Endometrial microvascular endothelial cells (primary cell): Measurements from ENCODE around the gene CUBN. TPM values are rescaled to one million over a fixed set of nuclear protein-coding genes. Genes with fewer than 3 reads are reported as not detected.

Experiments
- in situ Hi-C: cut with HindIII; loops from 2 replicates; pipeline ENCODE4 v1.10.0; 2017; ENCODE audit warnings: low sequenced_read_pairs, low pct_unique_long_range_greater_than_20kb; ENCODE audit errors: inconsistent ontology term
- total RNA-seq: library from RNA; depleted of rRNA; stranded (reverse); fragments of >200 nt; gene quantifications from one replicate; pipeline ENCODE4 v1.2.3, GENCODE V29; 2015; ENCODE audit errors: inconsistent ontology term

The CUBN gene
- total RNA-seq = 0.74 TPM

DNA sequence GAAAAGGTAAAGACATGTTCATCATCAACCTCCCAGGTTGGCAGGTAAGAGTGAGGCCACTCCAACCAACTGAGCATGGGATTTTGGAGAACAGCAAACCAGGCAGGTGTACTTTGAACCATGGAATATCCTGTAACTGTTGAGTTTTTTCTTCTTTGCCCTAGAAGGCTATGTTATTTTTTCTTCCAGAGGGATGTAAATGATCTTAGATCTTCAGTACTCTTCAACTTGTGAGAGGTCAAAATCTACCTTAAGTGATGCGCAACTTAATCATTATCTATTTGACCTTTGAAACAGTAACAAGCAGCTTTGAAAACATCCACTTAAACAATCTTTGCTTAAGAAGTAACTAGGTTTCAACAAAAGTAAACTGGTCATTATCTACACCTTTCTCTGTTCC lies at the start of gene CUBN:
Gene CUBN, minus strand, starts transcription at position 71 of the 400 bp plus-strand sequence. Its CDS starts 46 bp downstream, at position 25.
- in situ Hi-C loops = no loop called here

GRCh38 chr10:17179002-17179401 lies 49.4 kb upstream of the CUBN start:
- in situ Hi-C loops = no loop called here

DNA sequence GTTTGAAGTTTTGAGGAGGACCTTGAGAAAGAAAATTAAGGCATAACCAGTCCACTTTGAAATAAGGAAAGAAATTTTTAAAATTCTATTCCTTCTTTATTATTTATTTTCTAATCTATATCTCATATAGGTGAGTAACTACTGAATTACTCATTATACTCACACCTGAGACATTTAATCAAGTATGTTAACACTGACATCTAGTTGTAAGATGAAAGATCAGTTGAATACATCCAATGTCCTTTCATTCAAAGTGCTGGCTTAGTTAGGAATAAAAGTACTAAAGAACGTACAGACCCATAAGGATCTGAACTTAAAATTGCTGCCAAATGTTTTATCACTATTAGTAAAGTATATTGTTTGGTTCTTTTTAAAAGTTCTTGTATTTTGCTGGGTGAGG lies 48.4 kb upstream of the CUBN start:
- in situ Hi-C loops = no loop called here

DNA sequence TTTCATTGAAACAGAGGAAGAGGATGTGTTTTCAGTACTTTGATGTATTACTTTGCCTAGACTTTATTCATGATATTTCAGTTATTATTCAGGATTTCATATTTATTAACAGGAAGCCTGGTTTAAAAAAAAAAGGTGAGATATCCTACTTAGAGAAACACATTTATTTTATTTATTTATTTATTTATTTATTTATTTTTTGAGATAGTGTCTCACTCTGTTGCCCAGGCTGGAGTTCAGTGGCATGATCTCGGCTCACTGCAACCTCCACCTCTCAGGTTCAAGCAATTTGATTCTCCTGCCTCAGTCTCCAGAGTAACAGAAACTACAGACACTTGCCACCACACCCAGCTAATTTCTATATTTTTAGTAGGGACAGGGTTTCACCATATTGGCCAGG lies 47.4 kb upstream of the CUBN start:
- in situ Hi-C loops = no loop called here

DNA sequence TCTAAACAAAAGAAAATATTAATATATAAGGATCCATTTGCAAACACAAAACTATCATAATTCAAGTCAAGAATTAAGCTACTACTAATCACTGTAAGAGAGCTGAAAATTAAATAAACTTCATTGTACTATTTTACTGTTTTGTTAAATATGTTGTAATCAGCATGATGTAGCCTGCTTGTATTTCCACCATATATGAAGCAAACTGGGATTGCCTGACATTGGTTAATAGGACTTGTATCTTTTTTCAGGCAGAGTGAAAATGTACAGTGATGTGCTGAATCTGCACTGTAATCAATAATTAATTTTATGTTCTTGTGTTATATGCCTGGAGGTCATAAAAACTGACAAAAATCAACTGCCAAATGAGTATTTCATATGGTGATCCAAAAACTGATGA lies 46.5 kb upstream of the CUBN start:
- in situ Hi-C loops = no loop called here

DNA sequence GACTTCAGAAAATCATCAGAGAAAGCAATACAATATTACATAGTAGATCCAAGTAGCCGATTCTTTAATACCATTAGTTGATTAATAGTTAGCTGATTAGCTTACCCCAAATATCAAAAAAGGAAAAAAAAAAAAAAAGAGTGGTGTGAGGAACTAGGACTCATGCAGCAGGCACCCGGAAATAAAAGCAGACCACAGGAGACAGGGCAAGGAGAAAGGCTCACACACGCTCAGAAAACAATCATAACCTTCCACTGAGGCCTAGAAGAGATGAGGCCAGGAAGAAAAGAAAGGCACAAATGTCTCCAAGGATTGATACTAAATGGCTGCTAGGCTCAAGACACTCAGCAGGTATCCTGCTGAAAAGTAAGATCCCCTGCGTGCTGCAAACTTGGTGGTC lies 45.9 kb upstream of the CUBN start:
- in situ Hi-C loops = no loop called here

- in situ Hi-C loops = no loop called here
Observed at GRCh38 chr10:17174626-17175025, 45.0 kb upstream of the CUBN start.

GRCh38 chr10:17171141-17171641 lies 41.6 kb upstream of the CUBN start:
- in situ Hi-C loops = no loop called here

GRCh38 chr10:17169803-17170202 lies 40.2 kb upstream of the CUBN start:
- in situ Hi-C loops = no loop called here

GRCh38 chr10:17166699-17167098 lies 37.1 kb upstream of the CUBN start:
- in situ Hi-C loops = no loop called here

DNA sequence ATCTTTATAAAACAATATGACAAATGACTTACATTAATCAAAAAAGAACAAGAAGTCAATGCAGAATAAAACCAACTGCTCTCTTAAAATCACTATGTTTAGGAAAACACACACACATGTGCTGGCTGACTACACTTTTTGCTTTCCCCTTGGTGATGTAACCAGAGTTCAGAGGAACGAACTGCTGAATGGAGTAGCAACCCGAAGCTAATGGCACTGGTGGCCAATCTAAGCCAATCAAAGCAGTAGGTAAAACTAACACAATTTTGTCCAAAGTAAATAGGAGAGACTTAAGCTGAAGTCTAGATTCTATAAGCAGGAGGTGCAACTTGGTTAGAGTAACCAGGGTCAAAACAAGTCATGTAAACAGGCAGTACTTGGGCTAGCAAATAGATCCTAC lies 33.2 kb upstream of the CUBN start:
- in situ Hi-C loops = no loop called here

DNA sequence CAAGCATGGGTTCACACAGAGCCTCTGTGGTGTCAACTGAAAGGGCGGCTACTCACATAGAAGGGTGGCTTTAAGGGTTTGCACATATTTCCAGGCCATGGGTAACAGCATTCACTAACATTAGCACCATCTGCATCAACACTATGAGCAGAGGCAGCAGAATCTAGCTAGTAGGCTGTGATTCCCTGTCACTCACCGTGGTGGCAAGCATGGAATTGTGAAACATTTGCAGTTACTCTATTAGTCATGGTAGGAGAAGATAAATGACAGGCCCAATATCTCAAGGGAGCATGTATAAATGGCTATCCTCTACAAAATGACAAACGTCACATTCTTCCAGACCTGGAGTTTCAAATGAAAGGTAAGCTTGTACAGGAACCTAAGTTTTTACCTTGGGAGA lies 32.2 kb upstream of the CUBN start:
- in situ Hi-C loops = no loop called here

DNA sequence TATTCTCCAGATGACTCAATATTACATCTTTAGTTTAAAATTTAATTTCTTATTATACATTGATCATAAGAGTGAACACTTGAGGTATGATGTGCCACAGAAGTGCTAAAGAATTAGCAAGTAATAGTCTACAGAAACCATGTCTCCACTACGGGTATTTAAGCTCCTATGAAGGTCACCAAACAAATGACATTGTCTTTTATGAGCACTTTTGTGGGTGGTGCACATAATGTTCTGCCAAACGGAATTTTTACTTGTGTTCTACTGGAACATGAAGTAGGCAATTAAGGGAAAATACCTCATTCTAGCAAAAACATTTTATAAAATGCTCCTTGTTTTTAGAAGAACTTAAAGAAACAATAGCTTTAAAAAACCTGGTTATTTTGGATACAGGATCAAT lies 27.4 kb upstream of the CUBN start:
- in situ Hi-C loops = no loop called here

DNA sequence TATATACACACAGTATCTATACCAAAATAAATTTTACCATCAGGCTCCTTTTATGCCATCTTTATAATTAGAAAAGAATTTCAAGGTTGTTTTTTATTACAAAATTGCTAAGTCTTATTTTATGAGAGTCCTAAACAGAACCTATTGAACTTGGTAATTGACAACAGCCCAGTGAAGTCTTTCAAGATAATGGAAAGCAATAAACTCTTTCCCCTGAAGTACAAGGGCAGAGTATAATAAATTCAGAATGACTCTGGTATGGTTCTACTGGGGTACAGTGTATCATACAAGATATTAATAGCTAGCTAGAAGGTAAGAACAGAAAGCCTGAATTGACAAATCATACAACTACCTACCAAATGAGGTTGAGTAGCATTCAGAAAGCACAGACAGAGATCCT lies 26.2 kb upstream of the CUBN start:
- in situ Hi-C loops = no loop called here

DNA sequence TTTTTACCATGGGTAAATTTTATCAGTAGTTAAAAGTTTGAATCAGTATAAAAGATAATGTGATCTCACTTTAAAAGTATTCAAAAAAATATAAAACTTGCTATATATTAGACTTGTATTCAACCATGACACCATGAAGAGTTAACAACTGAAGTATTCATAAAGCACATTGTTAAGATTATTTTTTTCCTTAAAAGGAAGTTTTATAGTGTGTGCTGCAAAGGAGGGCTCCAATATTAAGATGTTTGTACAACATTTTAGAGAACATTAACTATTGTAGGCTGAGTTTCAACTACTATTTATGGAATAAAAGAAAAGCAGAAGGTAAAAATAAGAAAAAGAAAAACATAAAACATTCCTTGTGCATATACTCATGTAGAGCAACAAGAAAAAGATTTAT lies 24.5 kb upstream of the CUBN start:
- in situ Hi-C loops = no loop called here

DNA sequence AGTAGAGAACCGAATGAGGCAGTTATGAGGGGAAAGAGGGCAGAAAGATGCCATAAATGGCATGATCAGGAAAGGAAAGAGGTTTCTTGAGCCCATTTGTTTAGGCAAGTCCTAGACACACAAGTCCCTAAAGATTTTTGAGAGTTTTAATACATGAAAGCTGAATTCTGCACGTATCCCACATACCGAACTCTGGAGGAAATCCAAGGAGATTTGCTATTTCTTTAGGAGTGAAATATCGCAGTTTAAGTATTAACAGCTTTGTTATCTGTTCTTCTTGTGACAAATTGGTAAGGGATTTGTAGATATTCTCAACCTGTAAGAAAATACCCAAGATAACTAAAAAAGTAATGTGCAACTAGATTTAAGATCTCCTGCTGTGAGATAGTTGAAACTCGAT lies 23.7 kb upstream of the CUBN start:
- in situ Hi-C loops = no loop called here

GRCh38 chr10:17151716-17152115 lies 22.1 kb upstream of the CUBN start:
- in situ Hi-C loops = no loop called here

DNA sequence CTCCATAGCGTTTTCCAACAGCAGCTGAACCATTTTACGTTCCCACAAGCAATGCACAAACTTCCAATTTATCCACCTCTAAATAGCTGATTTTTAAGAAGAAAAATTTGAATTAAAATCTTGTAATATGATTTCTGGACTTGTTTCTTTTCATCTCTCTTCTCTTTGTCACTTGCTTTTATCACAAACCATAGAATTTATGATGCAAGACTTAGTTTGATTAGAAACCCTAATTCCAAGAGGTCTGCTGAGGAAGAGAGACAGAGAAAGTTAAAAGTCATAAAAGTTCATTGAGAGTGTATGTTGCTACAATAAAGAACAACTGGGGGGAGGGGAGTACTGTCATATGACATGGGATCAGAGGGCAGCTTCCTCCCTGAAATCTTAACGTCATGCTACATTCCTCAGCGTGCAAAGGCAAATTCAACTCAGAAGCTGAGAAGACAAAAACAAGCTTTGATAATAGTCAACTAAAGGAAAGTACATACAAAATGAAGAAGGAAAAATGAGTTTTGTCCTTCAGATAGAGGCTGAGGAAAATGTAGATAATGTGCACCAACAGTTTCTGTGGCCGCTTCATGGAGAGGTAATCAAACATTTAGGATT lies 18.4 kb upstream of the CUBN start:
- in situ Hi-C loops = no loop called here

GRCh38 chr10:17146892-17147291 lies 17.3 kb upstream of the CUBN start:
- in situ Hi-C loops = no loop called here

DNA sequence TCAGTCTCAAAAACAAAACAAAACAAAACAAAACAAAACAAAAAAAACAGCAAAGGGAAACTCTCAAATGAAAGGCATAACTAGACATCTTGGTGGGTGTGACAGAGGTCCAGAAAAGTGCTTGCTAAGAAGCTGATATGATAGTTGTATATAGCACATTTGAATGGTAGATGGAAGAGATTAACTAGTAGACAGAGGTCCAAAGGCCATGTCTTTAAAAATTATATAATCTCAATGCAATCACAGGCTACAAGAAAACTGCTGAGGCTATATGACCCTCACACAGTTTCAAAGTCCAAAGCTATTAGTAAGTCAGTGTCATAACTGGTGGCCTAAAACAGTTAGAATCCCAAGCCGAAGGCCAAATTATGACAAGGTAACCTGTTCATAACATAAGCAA lies 15.6 kb upstream of the CUBN start:
- in situ Hi-C loops = no loop called here

- in situ Hi-C loops = no loop called here
Observed at GRCh38 chr10:17144757-17145156, 15.1 kb upstream of the CUBN start.
